Mesothelial cell of epicardium (in vitro differentiated cells): Measurements from ENCODE around the gene PAOX. TPM values are rescaled to one million over a fixed set of nuclear protein-coding genes. Genes with fewer than 3 reads are reported as not detected.

Source experiments
- DNase-seq, 2 experiments: peaks; one replicate each; pipeline ENCODE4 v3.0.0; 2021; ENCODE audit warnings: low spot score in 2 of 2; ENCODE audit not compliant: unreplicated experiment in 2 of 2
- H3K27ac Mint-ChIP-seq: 2 replicates; pipeline ENCODE4 v1.8.0; 2021; ENCODE audit warnings: mixed read lengths
- H3K27me3 Mint-ChIP-seq: 2 replicates; pipeline ENCODE4 v1.8.0; 2021; ENCODE audit warnings: low read depth, mixed read lengths
- H3K36me3 Mint-ChIP-seq: 2 replicates; pipeline ENCODE4 v1.8.0; 2021; ENCODE audit warnings: mixed read lengths
- H3K4me1 Mint-ChIP-seq: 2 replicates; pipeline ENCODE4 v1.8.0; 2021; ENCODE audit warnings: mixed read lengths
- H3K4me3 Mint-ChIP-seq: 2 replicates; pipeline ENCODE4 v1.8.0; 2021; ENCODE audit warnings: mild to moderate bottlenecking, moderate library complexity, mixed read lengths
- H3K9me3 Mint-ChIP-seq: 2 replicates; pipeline ENCODE4 v1.8.0; 2021; ENCODE audit warnings: mixed read lengths
- total RNA-seq: library from RNA; stranded (reverse); gene quantifications from 3 replicates; pipeline ENCODE4 v1.2.1, GENCODE V29; 2021
- TF ChIP-seq, protein P1 (sequence below): fragments of 200-600 bp; sonication (generic); IDR thresholded peaks from one replicate; pipeline ENCODE4 v1.5.0; 2021; ENCODE audit warnings: antibody characterized with exemption; ENCODE audit not compliant: unreplicated experiment

PAOX gene
- total RNA-seq, 1 donor from 2014 or later, result 7.5 TPM

DNA sequence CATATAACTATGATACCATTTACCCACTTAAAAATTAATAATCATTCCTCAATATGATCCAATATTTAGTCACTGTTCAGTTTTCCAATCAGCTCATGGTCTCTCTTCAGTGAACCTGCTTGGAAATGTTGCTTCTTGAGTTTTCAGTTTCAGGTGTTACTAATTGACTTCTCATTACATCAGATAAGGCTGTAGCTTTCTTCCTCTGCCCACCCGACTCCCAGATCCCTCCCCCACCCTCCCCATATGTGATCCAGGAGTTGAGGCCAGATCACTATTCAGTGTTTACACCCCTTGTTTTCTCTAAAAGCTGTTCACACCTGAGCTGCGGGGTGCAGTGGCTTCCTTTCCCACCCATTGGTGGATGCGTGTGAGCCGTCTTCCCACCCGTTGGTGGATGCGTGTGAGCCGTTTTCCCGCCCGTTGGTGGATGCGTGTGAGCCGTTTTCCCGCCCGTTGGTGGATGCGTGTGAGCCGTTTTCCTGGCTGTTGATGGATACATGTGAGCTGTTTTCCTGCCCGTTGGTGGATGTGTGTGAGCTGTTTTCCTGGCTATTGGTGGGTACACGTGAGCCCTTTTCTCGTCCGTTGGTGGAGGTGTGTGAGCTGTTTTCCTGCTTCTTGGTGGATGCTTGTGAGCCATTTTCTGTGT, 11.7 kb downstream of the PAOX start:
- no peaks in the 10 kb centered on the region for H3K9me3 Mint-ChIP-seq
- no peaks in the 10 kb centered on the region for H3K27me3 Mint-ChIP-seq
- TF ChIP-seq, protein P1, sequence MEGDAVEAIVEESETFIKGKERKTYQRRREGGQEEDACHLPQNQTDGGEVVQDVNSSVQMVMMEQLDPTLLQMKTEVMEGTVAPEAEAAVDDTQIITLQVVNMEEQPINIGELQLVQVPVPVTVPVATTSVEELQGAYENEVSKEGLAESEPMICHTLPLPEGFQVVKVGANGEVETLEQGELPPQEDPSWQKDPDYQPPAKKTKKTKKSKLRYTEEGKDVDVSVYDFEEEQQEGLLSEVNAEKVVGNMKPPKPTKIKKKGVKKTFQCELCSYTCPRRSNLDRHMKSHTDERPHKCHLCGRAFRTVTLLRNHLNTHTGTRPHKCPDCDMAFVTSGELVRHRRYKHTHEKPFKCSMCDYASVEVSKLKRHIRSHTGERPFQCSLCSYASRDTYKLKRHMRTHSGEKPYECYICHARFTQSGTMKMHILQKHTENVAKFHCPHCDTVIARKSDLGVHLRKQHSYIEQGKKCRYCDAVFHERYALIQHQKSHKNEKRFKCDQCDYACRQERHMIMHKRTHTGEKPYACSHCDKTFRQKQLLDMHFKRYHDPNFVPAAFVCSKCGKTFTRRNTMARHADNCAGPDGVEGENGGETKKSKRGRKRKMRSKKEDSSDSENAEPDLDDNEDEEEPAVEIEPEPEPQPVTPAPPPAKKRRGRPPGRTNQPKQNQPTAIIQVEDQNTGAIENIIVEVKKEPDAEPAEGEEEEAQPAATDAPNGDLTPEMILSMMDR, result no peak
- H3K4me3 Mint-ChIP-seq, result no peak overlapping the region
- H3K36me3 Mint-ChIP-seq, result peaks cover 10% of the 10 kb centered on the region
- DNase-seq, result peak in 1 of 2 experiments; percentile 19
- peaks cover 12% of the 10 kb centered on the region for H3K4me1 Mint-ChIP-seq
- H3K27ac Mint-ChIP-seq, result no peak overlapping the region

GRCh38 chr10:133391249-133391635, 12.2 kb downstream of the PAOX start:
- Mint-ChIP-seq H3K9me3 (no peaks in the 10 kb centered on the region), H3K27me3 (no peaks in the 10 kb centered on the region), H3K36me3 (peaks cover 8% of the 10 kb centered on the region), H3K4me3 (no peak overlapping the region), H3K4me1 (peaks cover 13% of the 10 kb centered on the region), H3K27ac (no peak overlapping the region)
- TF ChIP-seq, protein P1, result no peak
- DNase-seq, result peak in 1 of 2 experiments; percentile 29

- Mint-ChIP-seq H3K27ac (no peak overlapping the region), H3K4me1 (peaks cover 13% of the 10 kb centered on the region), H3K27me3 (no peaks in the 10 kb centered on the region), H3K36me3 (peaks cover 9% of the 10 kb centered on the region), H3K4me3 (no peak overlapping the region), H3K9me3 (no peaks in the 10 kb centered on the region)
- TF ChIP-seq, protein P1, result no peak
- peak in 1 of 2 experiments; percentile 24 for DNase-seq
Observed at GRCh38 chr10:133391761-133392518, 12.9 kb downstream of the PAOX start.

DNA sequence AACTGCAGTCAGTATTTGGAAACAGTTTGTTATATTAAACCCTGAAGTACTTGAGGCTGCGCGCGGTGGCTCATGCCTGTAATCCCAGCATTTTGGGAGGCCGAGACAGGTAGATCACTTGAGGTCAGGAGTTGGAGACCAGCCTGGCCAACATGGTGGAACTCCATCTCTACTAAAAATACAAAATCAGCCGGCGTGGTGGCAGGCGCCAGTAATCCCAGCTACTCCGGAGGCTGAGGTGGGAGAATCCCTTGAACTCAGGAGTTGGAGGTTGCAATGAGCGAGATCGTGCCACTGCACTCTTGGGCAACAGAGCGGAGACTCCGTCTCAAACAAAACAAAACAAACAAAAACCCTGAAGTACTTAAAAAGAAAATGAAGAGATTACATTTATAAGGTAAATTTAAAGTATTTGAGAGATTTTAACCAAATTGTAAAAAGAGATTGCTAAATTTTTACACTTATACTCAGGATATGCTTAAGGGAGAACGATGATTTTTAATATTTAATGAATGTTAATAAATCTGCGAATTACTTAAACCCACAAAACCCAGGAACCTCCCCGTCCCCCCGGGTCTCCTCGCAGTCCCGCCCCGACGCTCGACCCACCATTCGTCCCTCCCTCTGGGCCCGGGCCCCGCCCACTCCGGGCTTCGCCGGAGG, 14.5 kb downstream of the PAOX start:
- H3K27me3 Mint-ChIP-seq, result no peaks in the 10 kb centered on the region
- peak in 1 of 2 experiments; percentile 35 for DNase-seq
- TF ChIP-seq, protein P1, result no peak
- peak overlapping the region; percentile 95 for H3K4me3 Mint-ChIP-seq
- peaks cover 14% of the 10 kb centered on the region for H3K36me3 Mint-ChIP-seq
- peak overlapping the region; percentile 84 for H3K27ac Mint-ChIP-seq
- H3K4me1 Mint-ChIP-seq, result peaks cover 13% of the 10 kb centered on the region
- no peaks in the 10 kb centered on the region for H3K9me3 Mint-ChIP-seq

- Mint-ChIP-seq H3K4me1 (peaks cover 13% of the 10 kb centered on the region), H3K27me3 (no peaks in the 10 kb centered on the region), H3K4me3 (peak within 1 kb of the TSS; percentile 95), H3K36me3 (peaks cover 14% of the 10 kb centered on the region), H3K9me3 (no peaks in the 10 kb centered on the region), H3K27ac (peak within 1 kb of the TSS; percentile 97)
- DNase-seq, result peak; percentile 92 to 98
- TF ChIP-seq, protein P1, result no peak
Observed at GRCh38 chr10:133394064-133394663, 15.1 kb downstream of the PAOX start, which contains the start of gene MTG1. TSS of gene MTG1 (plus strand) at chr10:133394157. CDS start at chr10:133394221, 64 bp downstream.
